GM23248 (cell line): ENCODE data around the gene MAP4K2. TPM values are rescaled to one million over a fixed set of nuclear protein-coding genes. Genes with fewer than 3 reads are reported as not detected.

Source experiments
- DNase-seq: peaks from one replicate; pipeline ENCODE4 v3.0.0-alpha.2; 2015
- H2AFZ ChIP-seq: fragments of 200-600 bp; sonication (generic); 2 replicates; pipeline ENCODE4 v1.6.1; 2016; ENCODE audit warnings: antibody characterized with exemption
- H3F3A ChIP-seq: fragments of 200-600 bp; sonication (generic); 2 replicates; pipeline ENCODE4 v1.6.1; 2016; ENCODE audit warnings: mild to moderate bottlenecking, antibody characterized with exemption, mixed run types; ENCODE audit not compliant: insufficient read depth
- H3K27ac ChIP-seq: fragments of 200-600 bp; sonication (generic); 2 replicates; pipeline ENCODE4 v1.5.1; 2016; ENCODE audit warnings: mild to moderate bottlenecking
- H3K27me3 ChIP-seq: fragments of 200-600 bp; sonication (generic); replicated peaks from 2 replicates; pipeline ENCODE4 v1.6.1; 2016; ENCODE audit warnings: mild to moderate bottlenecking; ENCODE audit not compliant: insufficient read depth
- H3K36me3 ChIP-seq: fragments of 200-600 bp; sonication (generic); 2 replicates; pipeline ENCODE4 v1.6.1; 2016; ENCODE audit warnings: low read depth, mild to moderate bottlenecking
- H3K4me1 ChIP-seq: fragments of 200-600 bp; sonication (generic); 2 replicates; pipeline ENCODE4 v1.6.1; 2016; ENCODE audit warnings: mild to moderate bottlenecking; ENCODE audit not compliant: insufficient read depth
- H3K4me2 ChIP-seq: fragments of 200-600 bp; sonication (generic); one replicate; pipeline ENCODE4 v1.6.1; 2016; ENCODE audit warnings: mild to moderate bottlenecking; ENCODE audit not compliant: unreplicated experiment
- H3K4me3 ChIP-seq: fragments of 200-600 bp; sonication (generic); 2 replicates; pipeline ENCODE4 v1.5.1; 2016; ENCODE audit warnings: mild to moderate bottlenecking
- H3K79me2 ChIP-seq: fragments of 200-600 bp; sonication (generic); 2 replicates; pipeline ENCODE4 v1.6.1; 2016; ENCODE audit warnings: mild to moderate bottlenecking; ENCODE audit not compliant: insufficient read depth
- H3K9ac ChIP-seq: fragments of 200-600 bp; sonication (generic); 2 replicates; pipeline ENCODE4 v1.6.1; 2016; ENCODE audit warnings: mild to moderate bottlenecking
- H3K9me2 ChIP-seq: fragments of 200-600 bp; sonication (generic); 2 replicates; pipeline ENCODE4 v1.6.1; 2016; ENCODE audit warnings: mixed run types, mild to moderate bottlenecking, moderate library complexity; ENCODE audit not compliant: insufficient read depth
- H3K9me3 ChIP-seq: fragments of 200-600 bp; sonication (generic); one replicate; pipeline ENCODE4 v1.6.1; 2017; ENCODE audit warnings: low read depth
- H4K20me1 ChIP-seq: fragments of 200-600 bp; sonication (generic); 2 replicates; pipeline ENCODE4 v1.6.0; 2016; ENCODE audit not compliant: insufficient read depth
- EZH2 ChIP-seq: fragments of 200-600 bp; sonication (generic); IDR thresholded peaks from 2 replicates; pipeline ENCODE4 v1.6.1; 2018; ENCODE audit warnings: antibody characterized with exemption, mild to moderate bottlenecking; ENCODE audit not compliant: insufficient read depth, poor library complexity, severe bottlenecking
- EZH2phosphoT487 ChIP-seq: fragments of 200-600 bp; sonication (generic); IDR thresholded peaks from 2 replicates; pipeline ENCODE4 v1.6.1; 2018; ENCODE audit warnings: antibody characterized with exemption, moderate library complexity, mild to moderate bottlenecking, low read depth; ENCODE audit not compliant: insufficient read depth
- WGBS, 2 experiments: methylation state at CpG; one replicate each; pipeline ENCODE4 v1.1.6; 2015 to 2017; ENCODE audit warnings: low lambda C conversion rate in 2 of 2, low coverage in 1 of 2; ENCODE audit errors: missing lambda C conversion rate in 2 of 2; 5-methylcytosine and 5-hydroxymethylcytosine counted together
- in situ Hi-C: fragments of 300-500 bp; cut with MboI; formaldehyde crosslinking; loops from 2 replicates; pipeline ENCODE4 v1.15.0; 2020
- polyA plus RNA-seq: library from polyadenylated mRNA; unstranded; fragments of >200 nt; fragmentation: Nextera tagmentation; extraction: Ambion mirVana; gene quantifications from 2 replicates; pipeline ENCODE4 v1.2.1, GENCODE V29; 2016
- total RNA-seq: library from RNA; depleted of rRNA; stranded (reverse); fragments of >200 nt; shearing (Covaris generic); gene quantifications from 2 replicates; pipeline ENCODE4 v1.2.3, GENCODE V29; 2014

Gene MAP4K2
- total and polyA plus RNA-seq, 2 experiments from 2014 or later: 6.2 to 18.2 TPM

DNA sequence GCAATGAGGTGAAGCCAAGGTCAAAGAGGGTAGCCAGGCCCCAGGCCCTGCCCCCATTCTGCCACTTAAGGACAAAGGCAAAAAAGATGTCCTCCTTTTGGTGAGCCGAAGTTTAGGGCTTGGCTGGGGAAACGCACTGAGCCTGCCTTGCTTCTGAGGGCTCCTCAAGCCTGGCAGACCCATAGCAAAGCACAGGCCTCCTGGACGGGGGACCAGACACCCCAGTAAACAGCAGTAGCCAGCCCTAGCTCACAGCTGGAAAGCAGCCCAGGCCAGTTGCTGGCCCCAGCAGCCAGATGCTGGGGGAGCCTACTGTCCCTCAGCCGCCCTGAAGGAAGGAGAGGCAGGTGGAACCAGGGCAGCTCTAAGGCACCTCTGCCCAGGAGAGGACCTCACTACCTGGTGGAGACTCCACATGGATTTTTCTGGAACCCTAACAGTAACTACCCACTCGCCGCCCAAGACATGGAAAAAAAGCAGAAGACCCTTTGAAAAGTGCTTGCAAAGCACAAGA lies 39.4 kb downstream of the MAP4K2 start:
- no peak overlapping the region for H3K27ac ChIP-seq
- WGBS, 2 experiments: 74 to 87% methylated on average over 6 of the region's 6 CpGs
- no peak overlapping the region for H3K4me2 ChIP-seq
- no peak for TF ChIP-seq EZH2
- no peak overlapping the region for H3K9ac ChIP-seq
- in situ Hi-C loops: no loop called here
- H3K27me3 ChIP-seq: no peaks in the 10 kb centered on the region
- peaks cover 19% of the 10 kb centered on the region for H3K79me2 ChIP-seq
- H3K4me1 ChIP-seq: peaks cover 10% of the 10 kb centered on the region; the same call in 1 of the 2 replicates
- no peaks in the 10 kb centered on the region for H3K9me2 ChIP-seq
- H3K36me3 ChIP-seq: peaks cover 41% of the 10 kb centered on the region
- no peaks in the 10 kb centered on the region for H4K20me1 ChIP-seq
- no peaks in the 10 kb centered on the region for H3K9me3 ChIP-seq
- H3K4me3 ChIP-seq: no peak overlapping the region
- DNase-seq: no peak
- H3F3A ChIP-seq: peaks cover 51% of the 10 kb centered on the region
- no peak overlapping the region for H2AFZ ChIP-seq

DNA sequence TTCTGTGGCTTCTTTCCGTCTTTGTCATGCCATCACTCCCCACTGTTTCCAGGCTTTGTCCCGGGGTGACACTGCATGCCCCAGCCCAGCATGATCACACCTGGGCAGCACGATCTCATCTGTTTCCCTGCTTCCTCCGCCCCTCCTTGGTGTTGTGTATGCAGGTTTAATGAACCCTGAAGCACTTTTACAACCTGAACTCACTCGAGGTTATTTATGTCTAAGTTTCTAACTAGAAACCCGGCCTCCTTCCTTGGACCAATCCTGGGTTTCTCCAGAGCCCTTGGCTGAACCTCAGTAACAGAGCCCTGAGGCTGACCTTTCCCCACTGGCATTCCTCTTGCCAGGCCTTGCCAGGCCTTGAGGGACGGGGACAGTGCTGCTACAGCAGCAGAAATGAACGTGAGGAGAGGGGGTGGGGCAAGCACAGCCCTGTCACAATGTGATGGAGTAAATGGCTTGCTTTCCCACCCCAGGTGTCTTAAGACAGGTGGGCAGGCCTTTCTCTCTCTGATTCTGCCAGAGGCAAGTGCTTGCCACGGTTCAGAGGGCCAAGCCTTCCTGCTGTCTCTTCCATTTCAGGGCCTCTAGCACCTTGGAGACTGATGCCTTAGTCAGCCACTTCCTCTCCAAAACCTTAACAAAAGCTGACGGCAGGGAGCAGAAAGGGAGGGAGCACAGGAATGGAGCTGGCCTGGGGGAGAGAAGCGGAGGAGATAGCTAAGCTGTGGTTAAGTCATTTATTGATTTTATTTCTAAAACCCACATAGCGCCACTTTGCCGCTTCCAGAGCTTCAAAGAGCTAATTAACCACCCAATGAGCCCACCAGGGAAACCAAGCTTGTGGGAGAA lies 40.1 kb downstream of the MAP4K2 start:
- in situ Hi-C loops: no loop called here
- DNase-seq: peak; percentile 58
- H3K27me3 ChIP-seq: no peaks in the 10 kb centered on the region
- no peaks in the 10 kb centered on the region for H3K9me3 ChIP-seq
- H3K27ac ChIP-seq: no peak overlapping the region
- 59 to 63% methylated on average over 13 of the region's 13 CpGs for WGBS, 2 experiments
- no peak overlapping the region for H2AFZ ChIP-seq
- no peak overlapping the region for H3K4me3 ChIP-seq
- no peaks in the 10 kb centered on the region for H4K20me1 ChIP-seq
- peaks cover 34% of the 10 kb centered on the region for H3K36me3 ChIP-seq
- H3K9ac ChIP-seq: no peak overlapping the region
- TF ChIP-seq EZH2phosphoT487 (no peak), EZH2 (no peak)
- peaks cover 10% of the 10 kb centered on the region; the same call in 1 of the 2 replicates for H3K4me1 ChIP-seq
- peaks cover 16% of the 10 kb centered on the region for H3K79me2 ChIP-seq
- H3K4me2 ChIP-seq: no peak overlapping the region
- peaks cover 44% of the 10 kb centered on the region for H3F3A ChIP-seq
- no peaks in the 10 kb centered on the region for H3K9me2 ChIP-seq

DNA sequence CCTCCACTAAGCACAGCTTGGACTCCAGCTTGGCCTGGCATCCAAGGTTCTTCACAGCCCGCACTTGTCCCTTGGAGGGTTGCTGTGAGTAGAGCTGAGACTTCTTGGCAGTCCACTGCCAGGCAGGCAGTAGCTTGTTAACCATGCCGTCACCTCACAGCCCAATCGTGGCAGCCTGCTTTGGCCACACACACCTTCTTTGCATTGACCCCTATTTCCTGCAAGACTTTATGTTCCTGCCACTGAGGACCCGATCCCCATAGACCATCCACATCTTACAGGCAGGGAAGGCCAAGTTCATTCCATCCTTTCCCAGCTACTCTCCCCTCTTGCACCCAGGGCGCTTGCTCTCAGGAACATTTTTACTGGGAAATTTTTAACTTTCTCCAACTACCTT lies 40.7 kb downstream of the MAP4K2 start:
- Histone ChIP-seq H3K27me3 (no peaks in the 10 kb centered on the region), H3F3A (peaks cover 39% of the 10 kb centered on the region), H3K79me2 (peaks cover 13% of the 10 kb centered on the region), H3K4me3 (no peak overlapping the region), H3K9me3 (no peaks in the 10 kb centered on the region), H3K4me2 (no peak overlapping the region), H3K27ac (no peak overlapping the region), H3K4me1 (peaks cover 10% of the 10 kb centered on the region; the same call in 1 of the 2 replicates), H2AFZ (no peak overlapping the region), H3K36me3 (peaks cover 29% of the 10 kb centered on the region), H3K9ac (no peak overlapping the region), H4K20me1 (no peaks in the 10 kb centered on the region), H3K9me2 (no peaks in the 10 kb centered on the region)
- 52 to 58% methylated on average over 5 of the region's 5 CpGs for WGBS, 2 experiments
- in situ Hi-C loops: no loop called here
- no peak for DNase-seq
- no peak for TF ChIP-seq EZH2phosphoT487
- no peak for TF ChIP-seq EZH2

DNA sequence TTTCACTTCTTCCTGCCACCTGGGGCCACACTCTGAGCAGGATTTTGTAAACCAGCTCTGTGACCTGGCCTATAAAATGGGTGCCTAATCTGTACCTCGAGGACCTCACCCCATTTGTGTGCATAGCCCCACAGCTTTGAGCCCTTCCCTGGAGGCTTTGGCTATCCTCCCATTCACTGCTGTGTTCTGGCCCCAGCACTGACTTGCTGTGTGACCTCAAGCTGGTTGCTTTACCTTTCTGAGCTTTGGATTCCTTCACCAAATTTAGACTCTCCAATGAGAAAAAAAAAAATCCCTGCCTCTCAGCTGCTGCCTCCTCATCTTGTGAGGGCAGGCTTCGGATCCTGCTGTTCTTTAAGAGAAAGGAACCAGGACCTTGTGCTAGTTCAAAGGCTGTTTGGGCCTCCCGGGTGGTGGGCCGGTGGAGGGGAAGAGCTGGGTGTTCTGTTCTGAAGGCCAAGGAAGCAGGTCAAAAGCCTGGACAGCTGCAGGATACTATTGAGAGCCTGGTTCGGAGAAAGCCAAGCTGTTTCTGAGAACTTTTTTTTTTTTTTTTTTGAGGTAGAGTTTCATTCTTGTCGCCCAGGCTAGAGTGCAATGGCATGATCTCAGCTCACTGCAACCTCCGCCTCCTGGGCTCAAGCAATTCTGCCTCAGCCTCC lies 42.1 kb downstream of the MAP4K2 start:
- no peaks in the 10 kb centered on the region for H4K20me1 ChIP-seq
- H3K27me3 ChIP-seq: no peaks in the 10 kb centered on the region
- H3K36me3 ChIP-seq: peaks cover 24% of the 10 kb centered on the region
- H3K9ac ChIP-seq: no peak overlapping the region
- H3K9me2 ChIP-seq: no peaks in the 10 kb centered on the region
- no peak overlapping the region for H3K4me3 ChIP-seq
- no peaks in the 10 kb centered on the region for H3K9me3 ChIP-seq
- no peak overlapping the region for H3K27ac ChIP-seq
- peaks cover 39% of the 10 kb centered on the region for H3F3A ChIP-seq
- WGBS, 2 experiments: 82 to 85% methylated on average over 7 of the region's 7 CpGs
- H2AFZ ChIP-seq: no peak overlapping the region
- DNase-seq: no peak
- H3K4me1 ChIP-seq: peaks cover 10% of the 10 kb centered on the region; the same call in 1 of the 2 replicates
- H3K79me2 ChIP-seq: peaks cover 7% of the 10 kb centered on the region
- no peak overlapping the region for H3K4me2 ChIP-seq
- in situ Hi-C loops: no loop called here
- no peak for TF ChIP-seq EZH2phosphoT487
- no peak for TF ChIP-seq EZH2
